NCI-H446 treated with DMSO at 0.1 percent for 48 hours (cell line): Measurements from ENCODE around the gene PPM1L.

Experiments used
- DNase-seq: peaks from one replicate; lab custom pipeline; 2025; lab: John Stamatoyannopoulos, UW

PPM1L gene

GRCh38 chr3:160765211-160765610, 9.2 kb downstream of the PPM1L start:
- no peak for DNase-seq

- no peak for DNase-seq
These were observed 12.0 kb downstream of the PPM1L start for GRCh38 chr3:160768031-160768430.

GRCh38 chr3:160768918-160769317, 12.9 kb downstream of the PPM1L start:
- no peak for DNase-seq

- no peak for DNase-seq
These were observed 15.9 kb downstream of the PPM1L start for GRCh38 chr3:160771811-160772459.

- DNase-seq, result no peak
These were observed 17.7 kb downstream of the PPM1L start for GRCh38 chr3:160773722-160774121.

- no peak for DNase-seq
These were observed 18.1 kb downstream of the PPM1L start for GRCh38 chr3:160774172-160774571.

GRCh38 chr3:160778480-160778879, 22.4 kb downstream of the PPM1L start:
- DNase-seq, result no peak

GRCh38 chr3:160779040-160779439, 23.0 kb downstream of the PPM1L start:
- no peak for DNase-seq

- DNase-seq, result no peak
These were observed 24.2 kb downstream of the PPM1L start for GRCh38 chr3:160780245-160780644.

- DNase-seq, result no peak
These were observed 25.4 kb downstream of the PPM1L start for GRCh38 chr3:160781402-160781801.

GRCh38 chr3:160781863-160782262, 25.8 kb downstream of the PPM1L start:
- DNase-seq, result no peak

- no peak for DNase-seq
These were observed 28.8 kb downstream of the PPM1L start for GRCh38 chr3:160784853-160785252.

- DNase-seq, result no peak
These were observed 34.7 kb downstream of the PPM1L start for GRCh38 chr3:160790726-160791125.

- DNase-seq, result no peak
These were observed 36.5 kb downstream of the PPM1L start for GRCh38 chr3:160792540-160792939.

- no peak for DNase-seq
These were observed 37.8 kb downstream of the PPM1L start for GRCh38 chr3:160793722-160794252.

- DNase-seq, result no peak
These were observed 40.2 kb downstream of the PPM1L start for GRCh38 chr3:160796089-160796812.

GRCh38 chr3:160796813-160797164, 40.8 kb downstream of the PPM1L start:
- no peak for DNase-seq

GRCh38 chr3:160797356-160797755, 41.3 kb downstream of the PPM1L start:
- no peak for DNase-seq

- DNase-seq, result peak; percentile 32
These were observed 45.5 kb downstream of the PPM1L start for GRCh38 chr3:160801386-160802118.

GRCh38 chr3:160804762-160805161, 48.7 kb downstream of the PPM1L start:
- DNase-seq, result peak; percentile 65

GRCh38 chr3:160806094-160806493, 50.1 kb downstream of the PPM1L start:
- no peak for DNase-seq

GRCh38 chr3:160806686-160807085, 50.7 kb downstream of the PPM1L start:
- DNase-seq, result no peak

GRCh38 chr3:160808838-160809237, 52.8 kb downstream of the PPM1L start:
- no peak for DNase-seq
